Left lung (tissue), 10 donors: ENCODE results near the gene PCED1A. TPM values are rescaled to one million over a fixed set of nuclear protein-coding genes. Genes with fewer than 3 reads are reported as not detected.

Experiments used
- ATAC-seq: fragments of 200-7000 bp; cut with Tn5 transposase; one replicate; pipeline ENCODE4 v1.9.1; 2020; ENCODE audit warnings: moderate library complexity
- DNase-seq, 4 donors: peaks; one replicate each; pipeline ENCODE4 v3.0.0-alpha.2; 2013 to 2020
- H3K27ac ChIP-seq, 2 donors: fragments of 200-600 bp; sonication (generic) in 1 of 2; one replicate each; pipeline versions ENCODE4 v1.5.0 to v1.8.0; 2020 to 2021
- H3K27me3 ChIP-seq, 2 donors: fragments of 200-600 bp; sonication (generic) in 1 of 2; one replicate each; pipeline versions ENCODE4 v1.5.0 to v1.8.0; 2020 to 2021
- H3K36me3 ChIP-seq, 2 donors: fragments of 200-600 bp; sonication (generic) in 1 of 2; one replicate each; pipeline versions ENCODE4 v1.5.0 to v1.8.0; 2020 to 2021
- H3K4me1 ChIP-seq, 2 donors: fragments of 200-600 bp; one replicate each; pipeline ENCODE4 v1.8.0; 2021
- H3K4me3 ChIP-seq, 2 donors: fragments of 200-600 bp; sonication (generic) in 1 of 2; one replicate each; pipeline versions ENCODE4 v1.5.0 to v1.8.0; 2020 to 2021; ENCODE audit warnings: mild to moderate bottlenecking in 1 of 2
- H3K9me3 ChIP-seq, 2 donors: fragments of 200-600 bp; sonication (generic) in 1 of 2; one replicate each; pipeline versions ENCODE4 v1.5.0 to v1.8.0; 2020 to 2021
- CTCF ChIP-seq, 2 donors: fragments of 200-600 bp; sonication (generic) in 1 of 2; IDR thresholded peaks; one replicate each; pipeline versions ENCODE4 v1.5.0 to v1.8.0; 2021; ENCODE audit warnings: antibody characterized with exemption in 2 of 2
- intact Hi-C, 2 donors: fragments of 100-400 bp; cut with DNase I; formaldehyde crosslinking; loops; one replicate each; pipeline versions ENCODE4 v1.11.2 to v1.14.2; 2022
- polyA plus RNA-seq, 6 donors: library from polyadenylated mRNA; unstranded; fragments of 120-200 nt; gene quantifications; one replicate each; pipeline ENCODE4 v1.2.1, GENCODE V29; 2013; ENCODE audit not compliant: insufficient read length in 6 of 6
- total RNA-seq, 2 donors: library from RNA; stranded (reverse); fragmentation: NEBNext Ultra II Directional; extraction: Animal tissue kit (Norgen Biotek cat#: 25700); gene quantifications; one replicate each; pipeline ENCODE4 v1.2.1, GENCODE V29; 2021
- donor health status: DM: no; HTN: yes; CAD: no.
- donor health status: DM: no; HTN: no; CAD: no.

The PCED1A gene
- total and polyA plus RNA-seq, 8 donors, result 34.3 to 66.7 (median 55.8) TPM

- DNase-seq, result no peak
- intact Hi-C loops, result no loop called here
Measured at GRCh38 chr20:2816030-2816582, 24.3 kb downstream of the PCED1A start, which contains the start of gene TMEM239. Gene TMEM239, plus strand, starts transcription at chr20:2816364. Its CDS starts 191 bp downstream, at chr20:2816555.

GRCh38 chr20:2815242-2815900, 25.1 kb downstream of the PCED1A start:
- Histone ChIP-seq H3K27me3 (peaks cover 1 to 36% of the 10 kb centered on the region in 2 donors), H3K36me3 (no peaks in the 10 kb centered on the region), H3K27ac (no peak overlapping the region), H3K4me1 (no peaks in the 10 kb centered on the region), H3K9me3 (peaks cover 0 to 6% of the 10 kb centered on the region in 2 donors), H3K4me3 (no peak overlapping the region)
- TF ChIP-seq CTCF (IDR thresholded peaks at IDR 0.05), result no peak
- intact Hi-C loops, result no loop called here
- peak in 1 of 4 donors; percentile 51 for DNase-seq
- ATAC-seq, result no peak

More at GRCh38 chr20:2816030-2816582, 24.3 kb downstream of the PCED1A start, which contains the start of gene TMEM239:
- Histone ChIP-seq H3K9me3 (peaks cover 0 to 6% of the 10 kb centered on the region in 2 donors), H3K4me1 (peaks cover 0 to 4% of the 10 kb centered on the region in 2 donors), H3K36me3 (no peaks in the 10 kb centered on the region), H3K27me3 (peaks cover 9 to 37% of the 10 kb centered on the region in 2 donors), H3K27ac (no peak within 1 kb of the TSS), H3K4me3 (no peak within 1 kb of the TSS)
- ATAC-seq, result no peak
- no peak for TF ChIP-seq CTCF (IDR thresholded peaks at IDR 0.05)

DNA sequence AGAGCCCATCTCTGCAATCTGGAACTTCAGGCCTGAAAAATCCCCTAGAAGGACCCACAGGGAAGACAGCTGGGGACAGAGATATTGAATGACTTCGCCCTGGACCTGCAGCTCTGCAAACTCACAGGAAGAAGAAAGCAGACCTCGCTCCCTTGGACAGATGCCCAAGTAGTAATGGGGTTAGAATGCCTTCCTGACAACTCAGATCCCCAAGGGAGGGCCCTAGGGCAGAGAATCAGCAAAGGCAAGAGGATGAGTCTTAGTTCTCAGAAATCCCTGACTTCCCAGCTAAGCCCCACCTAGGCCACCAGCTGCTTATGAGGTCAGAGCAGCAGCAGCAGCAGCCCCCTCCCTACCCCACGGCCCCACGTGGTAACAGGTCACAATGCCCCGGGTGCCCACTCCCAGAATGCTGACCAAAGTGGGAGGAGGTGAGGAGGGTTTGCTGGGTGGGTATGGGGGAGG, 25.8 kb downstream of the PCED1A start, which contains the start of gene C20orf141:
TSS of gene C20orf141 (plus strand) at position 401 of the 465 bp plus-strand sequence. CDS start 198 bp downstream, outside the sequence.
- TF ChIP-seq CTCF (IDR thresholded peaks at IDR 0.05), result no peak
- Histone ChIP-seq H3K36me3 (no peaks in the 10 kb centered on the region), H3K27ac (no peak within 1 kb of the TSS), H3K9me3 (peaks cover 0 to 6% of the 10 kb centered on the region in 2 donors), H3K4me3 (no peak within 1 kb of the TSS), H3K27me3 (peaks cover 0 to 36% of the 10 kb centered on the region in 2 donors), H3K4me1 (no peaks in the 10 kb centered on the region)
- ATAC-seq, result peak; percentile 52
- DNase-seq, result no peak
- intact Hi-C loops, result no loop called here

GRCh38 chr20:2814076-2814475, 26.4 kb downstream of the PCED1A start:
- Histone ChIP-seq H3K4me3 (no peak overlapping the region), H3K36me3 (no peaks in the 10 kb centered on the region), H3K27me3 (peaks cover 0 to 36% of the 10 kb centered on the region in 2 donors), H3K27ac (no peak overlapping the region), H3K9me3 (peaks cover 0 to 6% of the 10 kb centered on the region in 2 donors), H3K4me1 (no peaks in the 10 kb centered on the region)
- ATAC-seq, result no peak
- DNase-seq, result no peak
- TF ChIP-seq CTCF (IDR thresholded peaks at IDR 0.05), result no peak
- intact Hi-C loops, result no loop called here

GRCh38 chr20:2812189-2812588, 28.3 kb downstream of the PCED1A start:
- H3K4me3 ChIP-seq, result no peak overlapping the region
- H3K9me3 ChIP-seq, result peaks cover 0 to 6% of the 10 kb centered on the region in 2 donors
- intact Hi-C loops, result no loop called here
- no peaks in the 10 kb centered on the region for H3K4me1 ChIP-seq
- DNase-seq, result no peak
- peaks cover 0 to 50% of the 10 kb centered on the region in 2 donors for H3K27me3 ChIP-seq
- no peak for TF ChIP-seq CTCF (IDR thresholded peaks at IDR 0.05)
- no peaks in the 10 kb centered on the region for H3K36me3 ChIP-seq
- ATAC-seq, result no peak
- no peak overlapping the region for H3K27ac ChIP-seq
